Bronchial epithelial cell (primary cell): ENCODE measurements around the gene ARHGAP25. TPM values are rescaled to one million over a fixed set of nuclear protein-coding genes. Genes with fewer than 3 reads are reported as not detected.
A peak's percentile ranks its signal among the peaks of the same experiment; 100 is the strongest.

Experiments
- DNase-seq: peaks from one replicate; pipeline ENCODE4 v3.0.0-alpha.2; 2010; ENCODE audit warnings: low read depth
- FAIRE-seq: peaks from 2 replicates; lab custom pipeline; 2011; peaks lifted over from hg19 to GRCh38; lab: Jason Lieb, UNC
- H3K27me3 ChIP-seq: 2 replicates; pipeline ENCODE4 v1.5.1; 2011; ENCODE audit warnings: low read length; ENCODE audit not compliant: control insufficient read depth, insufficient read depth
- H3K36me3 ChIP-seq: 2 replicates; pipeline ENCODE4 v1.5.1; 2011; ENCODE audit warnings: low read length; ENCODE audit not compliant: control insufficient read depth, insufficient read depth
- H3K4me3 ChIP-seq: 2 replicates; pipeline ENCODE4 v1.5.1; 2011; ENCODE audit warnings: mild to moderate bottlenecking, low read depth, low read length, control low read depth
- total RNA-seq: library from RNA; depleted of rRNA; stranded (reverse); fragments of >200 nt; gene quantifications from 2 replicates; pipeline ENCODE4 v1.2.1, GENCODE V29; 2014
- TF ChIP-seq, protein P1 (sequence below): IDR thresholded peaks from 2 replicates; pipeline ENCODE4 v1.5.1; 2011; ENCODE audit warnings: mild to moderate bottlenecking, moderate library complexity, low read length, control low read depth, inconsistent platforms; ENCODE audit not compliant: insufficient read depth, severe bottlenecking

ARHGAP25 gene
- total RNA-seq, 1 donor from 2014 or later, result 0.79 TPM

DNA sequence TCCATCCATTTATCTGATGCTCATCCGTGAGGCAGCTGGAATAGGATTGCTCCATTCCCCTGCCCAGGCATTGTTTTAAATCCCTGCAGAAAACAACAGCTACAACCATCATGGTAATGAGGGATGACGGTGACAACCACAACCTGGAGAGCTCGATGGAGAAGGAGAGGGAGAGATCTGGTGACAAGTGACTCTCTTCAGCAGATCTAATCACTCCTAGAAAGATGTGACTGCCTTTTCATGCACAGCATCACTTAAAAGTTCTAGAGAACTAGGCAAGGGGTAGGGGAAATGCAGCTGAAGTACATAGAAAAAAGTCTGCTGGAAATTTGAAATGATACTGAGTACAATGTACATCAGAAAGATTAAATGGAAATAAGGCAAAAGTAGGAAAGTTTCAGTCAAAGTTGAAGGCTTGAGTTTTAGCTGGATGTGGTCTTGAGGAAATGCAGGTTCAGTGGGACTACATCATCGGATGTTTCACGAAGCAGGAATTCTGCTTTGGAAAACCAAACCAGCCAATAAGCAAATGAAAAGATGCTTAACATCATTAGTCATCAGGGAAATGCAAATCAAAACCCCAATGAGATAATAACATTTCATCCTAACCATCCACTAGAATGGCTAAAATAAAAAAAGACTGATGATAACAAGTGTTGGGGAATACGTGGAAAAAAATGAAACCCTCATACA, 6.8 kb upstream of the ARHGAP25 start:
- DNase-seq (peak; percentile 90), FAIRE-seq (no peak)
- no peak overlapping the region for H3K4me3 ChIP-seq
- no peaks in the 10 kb centered on the region for H3K36me3 ChIP-seq
- TF ChIP-seq, protein P1, sequence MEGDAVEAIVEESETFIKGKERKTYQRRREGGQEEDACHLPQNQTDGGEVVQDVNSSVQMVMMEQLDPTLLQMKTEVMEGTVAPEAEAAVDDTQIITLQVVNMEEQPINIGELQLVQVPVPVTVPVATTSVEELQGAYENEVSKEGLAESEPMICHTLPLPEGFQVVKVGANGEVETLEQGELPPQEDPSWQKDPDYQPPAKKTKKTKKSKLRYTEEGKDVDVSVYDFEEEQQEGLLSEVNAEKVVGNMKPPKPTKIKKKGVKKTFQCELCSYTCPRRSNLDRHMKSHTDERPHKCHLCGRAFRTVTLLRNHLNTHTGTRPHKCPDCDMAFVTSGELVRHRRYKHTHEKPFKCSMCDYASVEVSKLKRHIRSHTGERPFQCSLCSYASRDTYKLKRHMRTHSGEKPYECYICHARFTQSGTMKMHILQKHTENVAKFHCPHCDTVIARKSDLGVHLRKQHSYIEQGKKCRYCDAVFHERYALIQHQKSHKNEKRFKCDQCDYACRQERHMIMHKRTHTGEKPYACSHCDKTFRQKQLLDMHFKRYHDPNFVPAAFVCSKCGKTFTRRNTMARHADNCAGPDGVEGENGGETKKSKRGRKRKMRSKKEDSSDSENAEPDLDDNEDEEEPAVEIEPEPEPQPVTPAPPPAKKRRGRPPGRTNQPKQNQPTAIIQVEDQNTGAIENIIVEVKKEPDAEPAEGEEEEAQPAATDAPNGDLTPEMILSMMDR, result no peak
- no peaks in the 10 kb centered on the region for H3K27me3 ChIP-seq

DNA sequence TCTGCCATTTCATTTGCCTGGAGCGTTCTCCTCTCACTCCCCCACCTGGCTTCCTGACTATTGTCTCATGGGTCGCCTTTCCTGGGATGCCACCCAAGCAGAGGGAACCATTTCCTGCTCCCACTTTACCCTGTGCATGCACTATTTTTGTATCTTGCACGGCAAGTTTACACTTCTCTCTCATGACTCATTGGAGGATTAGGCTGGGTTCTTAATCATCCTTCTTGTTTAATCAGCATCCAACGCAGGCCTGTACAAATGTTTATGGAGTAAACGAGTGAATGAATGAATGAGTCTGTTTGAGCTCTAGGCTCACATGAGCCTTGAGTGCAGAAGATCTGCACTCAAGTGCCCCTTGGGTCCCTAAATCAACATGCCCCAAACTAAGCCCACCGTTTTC, 3.8 kb upstream of the ARHGAP25 start:
- no peaks in the 10 kb centered on the region for H3K36me3 ChIP-seq
- H3K4me3 ChIP-seq, result no peak overlapping the region
- no peaks in the 10 kb centered on the region for H3K27me3 ChIP-seq
- TF ChIP-seq, protein P1, result no peak
- no peak for FAIRE-seq
- peak; percentile 96 for DNase-seq

DNA sequence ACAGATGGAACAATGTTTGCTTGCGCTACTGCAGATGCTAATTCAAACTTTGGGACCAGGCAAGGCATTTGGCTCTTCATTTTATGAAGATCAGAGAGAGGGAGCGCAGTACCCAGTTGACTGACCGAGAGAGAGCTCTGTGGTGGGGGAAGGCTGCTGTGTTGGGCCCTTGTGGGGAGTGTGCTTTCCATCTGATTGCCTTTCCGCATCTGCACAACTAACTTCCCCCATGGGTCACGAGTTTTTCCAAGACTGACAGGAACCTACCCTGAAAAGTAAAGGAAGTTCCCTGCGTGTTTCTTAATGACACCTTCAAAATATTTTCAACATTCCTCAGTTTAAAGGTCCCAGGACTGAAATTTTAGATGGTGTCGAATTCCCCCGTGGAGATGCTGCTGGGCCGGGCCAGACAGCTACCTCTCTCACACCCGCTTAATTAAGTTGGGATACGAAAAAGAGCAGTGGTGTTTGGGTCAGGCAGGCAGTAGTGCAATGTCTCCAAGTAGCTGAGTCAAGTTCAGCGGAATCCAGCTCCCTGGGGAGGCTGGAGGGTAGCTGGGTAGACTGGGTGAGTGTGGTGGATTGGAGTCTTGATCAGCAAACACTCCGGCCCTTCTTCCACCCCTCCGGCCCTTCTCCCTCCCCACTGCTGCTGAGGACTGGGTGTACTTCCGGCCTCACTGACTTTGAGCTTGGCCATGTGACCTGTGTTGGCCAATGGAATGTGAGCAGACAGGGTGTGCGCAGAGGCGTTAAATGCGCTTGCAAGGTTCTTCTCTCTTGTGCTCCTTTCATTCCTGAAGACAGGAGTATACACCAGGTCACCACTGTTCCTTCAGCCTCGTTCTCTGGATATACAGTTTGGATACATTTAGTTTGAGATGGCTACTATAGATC, 2.3 kb upstream of the ARHGAP25 start:
- H3K27me3 ChIP-seq, result no peaks in the 10 kb centered on the region
- TF ChIP-seq, protein P1, result no peak
- no peak overlapping the region for H3K4me3 ChIP-seq
- H3K36me3 ChIP-seq, result no peaks in the 10 kb centered on the region
- DNase-seq (no peak), FAIRE-seq (peak; percentile 40)

DNA sequence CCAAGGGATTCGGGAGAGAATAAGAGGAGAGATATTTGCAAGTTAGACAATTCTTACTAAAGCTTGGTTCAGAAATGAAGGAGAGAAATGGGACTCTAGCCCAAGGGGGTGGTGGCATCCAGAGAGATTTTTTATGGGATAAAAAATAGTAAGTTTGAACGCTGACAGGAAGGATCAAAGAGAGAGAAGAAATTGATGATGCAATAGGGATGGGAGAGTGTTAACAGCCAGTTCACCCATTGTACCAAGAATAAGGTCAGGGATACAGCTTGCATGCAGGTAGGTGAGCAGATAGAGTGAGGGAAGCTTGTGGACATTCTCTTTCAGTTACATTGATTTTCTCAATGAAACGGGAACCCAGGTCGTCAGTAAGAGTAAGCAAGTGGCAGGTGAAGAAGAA, 1.2 kb upstream of the ARHGAP25 start:
- FAIRE-seq, result peak; percentile 91
- Histone ChIP-seq H3K27me3 (no peaks in the 10 kb centered on the region), H3K36me3 (no peaks in the 10 kb centered on the region), H3K4me3 (no peak overlapping the region)
- no peak for DNase-seq
- TF ChIP-seq, protein P1, result no peak

DNA sequence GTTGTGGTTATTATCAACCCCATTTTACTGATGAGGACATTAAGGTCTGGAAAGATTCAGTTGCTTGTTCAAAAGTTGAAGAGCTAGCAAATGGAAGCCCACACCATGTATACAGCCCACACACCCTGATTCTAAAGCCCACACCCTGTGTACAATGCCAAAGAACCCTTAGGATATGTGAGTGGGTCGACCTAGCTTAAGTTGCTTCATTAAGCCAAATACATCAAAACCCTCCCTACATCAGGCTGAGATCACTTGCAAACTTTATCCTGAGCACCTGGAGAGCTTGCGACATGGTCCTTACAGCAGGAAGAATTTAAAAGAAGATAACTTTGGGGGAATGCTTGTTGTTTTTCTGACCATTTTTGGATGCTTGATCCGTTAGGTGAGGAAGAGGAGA, 435 bp upstream of the ARHGAP25 start:
- no peaks in the 10 kb centered on the region for H3K36me3 ChIP-seq
- DNase-seq, result no peak
- TF ChIP-seq, protein P1, result no peak
- no peak for FAIRE-seq
- no peak overlapping the region for H3K4me3 ChIP-seq
- no peaks in the 10 kb centered on the region for H3K27me3 ChIP-seq
